Loucy (cell line): ENCODE measurements around the gene ZNF385D.

Experiments
- CTCF ChIP-seq: fragments of 200-600 bp; sonication (generic); conservative IDR thresholded peaks from 2 replicates; pipeline ENCODE4 v1.5.1; 2014; ENCODE audit warnings: mild to moderate bottlenecking, antibody characterized with exemption, low read length
- EZH2phosphoT487 ChIP-seq: fragments of 200-600 bp; IDR thresholded peaks from 2 replicates; pipeline ENCODE4 v1.6.1; 2018; ENCODE audit warnings: antibody characterized with exemption, mild to moderate bottlenecking, moderate library complexity, borderline replicate concordance

DNA sequence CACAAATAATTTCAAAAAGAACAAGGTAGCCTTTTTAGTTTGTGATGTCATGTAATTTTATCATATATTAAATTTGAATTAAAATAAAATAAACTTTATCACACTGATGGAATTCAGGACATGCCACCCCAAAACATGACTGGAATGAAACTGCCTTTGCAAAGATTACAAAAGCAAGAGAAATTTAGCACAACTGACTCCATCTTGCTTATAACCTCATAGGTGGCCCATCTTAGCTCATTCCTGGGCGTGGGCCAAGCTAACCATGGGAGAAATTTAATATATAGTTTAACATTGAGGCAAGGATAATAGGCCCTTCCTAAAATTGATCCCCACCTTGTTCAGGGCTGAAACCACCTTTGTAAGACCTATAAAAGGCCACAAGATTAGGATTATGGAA lies 235.6 kb downstream of the ZNF385D start:
- TF ChIP-seq CTCF, result no peak
- no peak for TF ChIP-seq EZH2phosphoT487
